ENCODE results near the gene LSM6.
A peak's percentile ranks its signal among the peaks of the same experiment; 100 is the strongest.

Gene LSM6

GRCh38 chr4:146211440-146211839, 35.9 kb downstream of the LSM6 start:
- no peak overlapping the region for H3K27ac ChIP-seq
- ChIA-PET POLR2A (ENCODE audit: low non-redundant PET) (no interaction called here), CTCF (no interaction called here)
- no peak for TF ChIP-seq CTCF (conservative IDR thresholded peaks at IDR 0.05; ENCODE audit: low read depth)
- no peak for DNase-seq (ENCODE audit: low spot score)

DNA sequence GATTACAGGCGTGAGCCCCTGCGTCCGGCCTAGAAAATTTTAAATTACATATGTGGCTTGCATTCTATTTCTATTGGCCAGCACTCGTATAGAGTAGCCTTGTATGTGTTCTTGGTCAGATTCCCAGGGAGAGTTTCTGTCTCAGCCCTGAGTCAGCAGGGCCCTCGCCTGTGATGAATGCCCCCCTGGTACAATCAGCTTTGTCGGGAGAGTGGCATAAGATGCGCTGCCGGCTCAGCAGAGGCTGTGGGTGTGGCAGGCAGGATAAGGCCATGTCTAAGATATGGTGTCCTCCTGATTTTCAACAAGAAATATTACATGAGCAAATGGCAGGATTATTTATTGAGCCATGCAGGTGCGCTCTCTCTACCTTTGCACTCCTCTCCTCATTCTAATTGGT, 37.3 kb downstream of the LSM6 start:
- no peak overlapping the region for H3K27ac ChIP-seq
- ChIA-PET POLR2A (ENCODE audit: low non-redundant PET) (no interaction called here), CTCF (no interaction called here)
- DNase-seq (ENCODE audit: low spot score), result no peak
- no peak for TF ChIP-seq CTCF (conservative IDR thresholded peaks at IDR 0.05; ENCODE audit: low read depth)

DNA sequence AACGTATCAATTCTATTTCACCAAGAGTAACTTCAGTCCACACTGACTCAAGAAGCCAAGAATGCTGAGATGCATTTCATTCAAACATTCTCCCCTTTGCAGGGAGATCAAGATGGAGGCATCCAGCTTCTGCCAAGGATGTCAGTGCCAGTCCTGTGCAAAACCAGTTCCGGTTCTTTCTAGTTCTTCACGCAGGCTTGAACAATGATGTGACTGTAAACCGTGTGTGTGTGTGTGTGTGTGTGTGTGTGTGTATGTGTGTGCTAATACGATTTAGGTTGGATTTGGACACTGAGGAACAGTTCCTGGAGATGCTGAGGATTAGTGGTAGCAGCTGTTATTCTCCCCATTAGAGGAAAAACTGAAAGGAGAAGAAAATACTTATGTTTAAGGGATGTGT, 38.7 kb downstream of the LSM6 start, which contains the start of gene REELD1:
Gene REELD1 (plus strand): TSS at position 301 of the 400 bp plus-strand sequence. CDS start 2,415 bp downstream, outside the sequence.
- DNase-seq (ENCODE audit: low spot score), result no peak
- CTCF ChIA-PET, result no interaction called here
- POLR2A ChIA-PET (ENCODE audit: low non-redundant PET), result no interaction called here
- TF ChIP-seq CTCF (conservative IDR thresholded peaks at IDR 0.05; ENCODE audit: low read depth), result no peak
- H3K27ac ChIP-seq, result no peak within 1 kb of the TSS

DNA sequence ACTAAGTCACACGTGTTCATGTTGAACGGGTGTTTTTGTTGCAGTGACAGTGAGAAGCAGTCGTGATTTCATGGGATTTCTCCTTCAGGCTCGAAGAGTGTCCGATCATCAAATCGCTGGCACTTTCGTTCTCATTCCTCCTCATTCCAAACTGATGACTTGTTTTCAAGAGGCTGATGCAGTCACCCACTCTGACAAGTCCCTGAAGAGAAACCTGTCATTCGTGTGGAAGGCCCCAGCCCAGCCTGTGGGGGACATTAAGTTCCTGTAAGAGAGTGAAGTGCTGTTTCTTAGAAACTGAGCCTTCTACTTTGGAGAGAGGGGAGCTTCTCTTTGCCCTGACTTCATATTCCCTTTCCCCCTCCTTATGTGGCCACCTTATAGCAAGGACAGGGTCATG, 46.8 kb downstream of the LSM6 start:
- CTCF ChIA-PET, result no interaction called here
- no peak for TF ChIP-seq CTCF (conservative IDR thresholded peaks at IDR 0.05; ENCODE audit: low read depth)
- no peak overlapping the region for H3K27ac ChIP-seq
- POLR2A ChIA-PET (ENCODE audit: low non-redundant PET), result interaction anchor here (0.6 kb wide), 1 partner anchor 1437 kb away, joined by 4 read pairs; no protein-coding TSS in a partner anchor
- DNase-seq (ENCODE audit: low spot score), result peak; percentile 49

DNA sequence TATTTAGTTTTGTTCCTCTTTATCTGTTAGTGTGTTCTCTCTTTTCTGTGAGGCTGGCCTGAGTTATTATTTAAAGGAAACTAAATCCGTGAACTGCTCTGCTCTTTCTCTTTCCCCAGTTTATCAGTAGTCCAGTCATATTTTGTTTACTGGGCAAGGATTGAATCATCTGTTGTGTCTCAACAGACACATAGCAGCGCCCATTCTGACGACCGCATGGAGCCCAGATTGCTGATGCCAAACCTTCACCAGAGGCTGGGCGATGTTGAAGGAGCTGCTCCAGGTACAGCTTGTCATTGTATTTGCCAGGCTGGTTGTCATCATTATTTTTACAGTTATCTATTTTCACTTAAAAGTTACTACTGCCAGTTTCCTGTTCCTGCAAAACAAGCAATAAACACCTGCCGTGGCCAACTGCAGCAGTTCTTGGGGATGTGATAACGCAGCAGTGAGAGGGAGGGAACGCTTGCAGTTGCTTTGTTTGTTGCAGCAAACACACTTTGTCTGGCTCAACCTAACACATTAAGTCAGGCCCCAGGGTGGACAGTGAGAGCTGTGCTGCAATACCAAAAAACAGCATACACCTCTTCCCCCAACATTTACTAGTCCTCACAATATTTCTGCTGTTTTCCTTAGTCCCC, 48.9 kb downstream of the LSM6 start:
- no peak for DNase-seq (ENCODE audit: low spot score)
- TF ChIP-seq CTCF (conservative IDR thresholded peaks at IDR 0.05; ENCODE audit: low read depth), result no peak
- ChIA-PET POLR2A (ENCODE audit: low non-redundant PET) (no interaction called here), CTCF (no interaction called here)
- no peak overlapping the region for H3K27ac ChIP-seq

DNA sequence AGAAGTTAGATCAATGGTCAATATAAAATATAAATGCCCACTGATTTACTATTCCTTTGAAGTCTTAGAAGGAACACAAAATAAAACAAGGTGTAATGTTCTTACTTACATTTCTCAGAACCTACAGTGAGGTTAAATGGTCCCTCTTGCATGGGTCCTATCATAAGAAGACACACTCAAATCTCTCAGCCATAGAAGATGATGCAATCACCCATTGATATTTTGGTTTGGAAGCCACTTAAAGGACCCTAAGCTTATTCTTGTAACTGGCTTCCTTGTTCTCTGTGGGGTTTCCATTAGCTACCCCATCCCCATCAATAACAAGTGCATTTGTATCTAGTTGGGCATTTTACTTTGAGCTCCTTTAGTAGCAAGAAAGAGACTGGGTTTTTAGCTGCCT, 53.9 kb downstream of the LSM6 start:
- POLR2A ChIA-PET (ENCODE audit: low non-redundant PET), result no interaction called here
- CTCF ChIA-PET, result no interaction called here
- no peak for TF ChIP-seq CTCF (conservative IDR thresholded peaks at IDR 0.05; ENCODE audit: low read depth)
- no peak overlapping the region for H3K27ac ChIP-seq
- no peak for DNase-seq (ENCODE audit: low spot score)
